ENCODE results near the gene CD59. TPM values are rescaled to one million over a fixed set of nuclear protein-coding genes. Genes with fewer than 3 reads are reported as not detected.

The CD59 gene
- total RNA-seq, 1 donor from 2014 or later: 1,004 TPM

- H3K36me3 ChIP-seq: no peaks in the 10 kb centered on the region
- intact Hi-C loops (cut with DNase I): no loop called here
- peaks cover 30% of the 10 kb centered on the region for H3K4me1 ChIP-seq
- DNase-seq: no peak
- H3K4me3 ChIP-seq: no peak overlapping the region
- no peaks in the 10 kb centered on the region for H3K27me3 ChIP-seq
- no peak overlapping the region for H3K27ac ChIP-seq
- no peak for ATAC-seq
- TF ChIP-seq CTCF (IDR thresholded peaks at IDR 0.05): no peak
- H3K9me3 ChIP-seq: no peaks in the 10 kb centered on the region
Measured at GRCh38 chr11:33696411-33696810, 39.8 kb downstream of the CD59 start.

DNA sequence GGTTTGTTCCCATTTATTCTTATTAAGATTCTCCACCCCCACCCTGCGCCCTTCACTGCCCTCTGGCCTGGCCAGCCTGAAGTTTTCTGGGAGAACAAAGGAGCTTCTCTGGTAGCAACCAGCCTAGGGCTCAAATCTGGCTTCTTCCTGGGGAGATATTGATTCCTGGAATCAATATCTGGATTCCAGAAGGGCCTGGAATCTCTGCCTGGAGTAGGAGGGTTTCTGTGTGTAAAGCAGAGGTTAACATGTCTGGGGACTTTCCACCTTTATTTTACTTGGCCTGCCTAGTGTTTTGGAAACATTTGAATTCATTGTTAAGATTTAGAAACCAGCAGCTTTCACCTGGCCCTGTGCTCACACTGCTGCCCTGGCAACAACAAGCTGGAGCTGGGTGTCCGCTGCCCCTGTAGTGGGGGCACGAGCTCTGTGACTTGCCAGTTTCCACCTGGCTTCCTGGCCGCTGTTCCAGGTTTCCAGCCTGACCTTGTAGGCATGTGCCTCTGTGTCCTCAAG lies 41.1 kb downstream of the CD59 start:
- Histone ChIP-seq H3K9me3 (no peaks in the 10 kb centered on the region), H3K27ac (no peak overlapping the region), H3K36me3 (no peaks in the 10 kb centered on the region), H3K27me3 (no peaks in the 10 kb centered on the region), H3K4me1 (peaks cover 35% of the 10 kb centered on the region), H3K4me3 (no peak overlapping the region)
- no peak for TF ChIP-seq CTCF (IDR thresholded peaks at IDR 0.05)
- DNase-seq: no peak
- intact Hi-C loops (cut with DNase I): no loop called here
- ATAC-seq: no peak

- Histone ChIP-seq H3K36me3 (no peaks in the 10 kb centered on the region), H3K4me1 (peaks cover 32% of the 10 kb centered on the region), H3K9me3 (no peaks in the 10 kb centered on the region), H3K4me3 (no peak overlapping the region), H3K27ac (no peak overlapping the region), H3K27me3 (no peaks in the 10 kb centered on the region)
- no peak for TF ChIP-seq CTCF (IDR thresholded peaks at IDR 0.05)
- DNase-seq (no peak), ATAC-seq (no peak)
- intact Hi-C loops (cut with DNase I): no loop called here
Measured at GRCh38 chr11:33694346-33695050, 41.7 kb downstream of the CD59 start.

- ATAC-seq (no peak), DNase-seq (no peak)
- Histone ChIP-seq H3K9me3 (no peaks in the 10 kb centered on the region), H3K27ac (peak overlapping the region; percentile 81), H3K4me3 (no peak overlapping the region), H3K27me3 (no peaks in the 10 kb centered on the region), H3K36me3 (no peaks in the 10 kb centered on the region), H3K4me1 (peaks cover 32% of the 10 kb centered on the region)
- no peak for TF ChIP-seq CTCF (IDR thresholded peaks at IDR 0.05)
- intact Hi-C loops (cut with DNase I): no loop called here
Measured at GRCh38 chr11:33692541-33692940, 43.7 kb downstream of the CD59 start.

- H3K36me3 ChIP-seq: no peaks in the 10 kb centered on the region
- intact Hi-C loops (cut with DNase I): no loop called here
- H3K4me1 ChIP-seq: peaks cover 32% of the 10 kb centered on the region
- TF ChIP-seq CTCF (IDR thresholded peaks at IDR 0.05): no peak
- DNase-seq: no peak
- ATAC-seq: peak; percentile 64
- peak overlapping the region; percentile 8 for H3K4me3 ChIP-seq
- H3K27ac ChIP-seq: peak overlapping the region; percentile 81
- no peaks in the 10 kb centered on the region for H3K27me3 ChIP-seq
- H3K9me3 ChIP-seq: no peaks in the 10 kb centered on the region
Measured at GRCh38 chr11:33692013-33692504, 44.2 kb downstream of the CD59 start.
